Measurements from ENCODE around the gene THSD7A. TPM values are rescaled to one million over a fixed set of nuclear protein-coding genes. Genes with fewer than 3 reads are reported as not detected.

Gene THSD7A
- total and polyA plus RNA-seq, 9 of the 15 experiments (the other 6 are each of a cell fraction or from before 2014, with no cell fraction given), result 0.01 to 0.02 TPM; not detected in 7

DNA sequence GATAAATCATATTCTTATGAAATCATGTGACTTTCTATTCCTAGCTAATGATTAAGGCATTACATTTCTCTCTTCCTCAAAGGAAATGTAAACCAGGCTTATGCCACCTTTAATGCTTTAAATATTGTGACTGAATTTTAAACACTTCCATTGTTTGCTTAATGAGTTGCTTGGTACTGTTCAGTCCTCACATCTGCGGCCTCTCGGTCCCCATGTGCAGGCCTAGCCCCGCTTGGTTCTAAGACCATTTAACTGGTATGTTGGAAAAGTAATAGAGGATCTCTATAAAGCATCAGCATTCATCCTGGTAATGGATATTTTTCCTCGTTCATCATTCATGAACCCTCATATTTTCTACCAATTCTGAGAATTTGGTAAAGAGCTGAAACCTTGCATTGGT lies 27.4 kb downstream of the THSD7A start (continued):
- TF ChIP-seq, protein P1, sequence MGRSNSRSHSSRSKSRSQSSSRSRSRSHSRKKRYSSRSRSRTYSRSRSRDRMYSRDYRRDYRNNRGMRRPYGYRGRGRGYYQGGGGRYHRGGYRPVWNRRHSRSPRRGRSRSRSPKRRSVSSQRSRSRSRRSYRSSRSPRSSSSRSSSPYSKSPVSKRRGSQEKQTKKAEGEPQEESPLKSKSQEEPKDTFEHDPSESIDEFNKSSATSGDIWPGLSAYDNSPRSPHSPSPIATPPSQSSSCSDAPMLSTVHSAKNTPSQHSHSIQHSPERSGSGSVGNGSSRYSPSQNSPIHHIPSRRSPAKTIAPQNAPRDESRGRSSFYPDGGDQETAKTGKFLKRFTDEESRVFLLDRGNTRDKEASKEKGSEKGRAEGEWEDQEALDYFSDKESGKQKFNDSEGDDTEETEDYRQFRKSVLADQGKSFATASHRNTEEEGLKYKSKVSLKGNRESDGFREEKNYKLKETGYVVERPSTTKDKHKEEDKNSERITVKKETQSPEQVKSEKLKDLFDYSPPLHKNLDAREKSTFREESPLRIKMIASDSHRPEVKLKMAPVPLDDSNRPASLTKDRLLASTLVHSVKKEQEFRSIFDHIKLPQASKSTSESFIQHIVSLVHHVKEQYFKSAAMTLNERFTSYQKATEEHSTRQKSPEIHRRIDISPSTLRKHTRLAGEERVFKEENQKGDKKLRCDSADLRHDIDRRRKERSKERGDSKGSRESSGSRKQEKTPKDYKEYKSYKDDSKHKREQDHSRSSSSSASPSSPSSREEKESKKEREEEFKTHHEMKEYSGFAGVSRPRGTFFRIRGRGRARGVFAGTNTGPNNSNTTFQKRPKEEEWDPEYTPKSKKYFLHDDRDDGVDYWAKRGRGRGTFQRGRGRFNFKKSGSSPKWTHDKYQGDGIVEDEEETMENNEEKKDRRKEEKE (IDR thresholded peaks at IDR 0.05; ENCODE audit: borderline replicate concordance in 1 of 2, control insufficient read depth in 1 of 2, low read depth in 2 of 2, low read length in 1 of 2), result no peak
- TF ChIP-seq, protein P2, sequence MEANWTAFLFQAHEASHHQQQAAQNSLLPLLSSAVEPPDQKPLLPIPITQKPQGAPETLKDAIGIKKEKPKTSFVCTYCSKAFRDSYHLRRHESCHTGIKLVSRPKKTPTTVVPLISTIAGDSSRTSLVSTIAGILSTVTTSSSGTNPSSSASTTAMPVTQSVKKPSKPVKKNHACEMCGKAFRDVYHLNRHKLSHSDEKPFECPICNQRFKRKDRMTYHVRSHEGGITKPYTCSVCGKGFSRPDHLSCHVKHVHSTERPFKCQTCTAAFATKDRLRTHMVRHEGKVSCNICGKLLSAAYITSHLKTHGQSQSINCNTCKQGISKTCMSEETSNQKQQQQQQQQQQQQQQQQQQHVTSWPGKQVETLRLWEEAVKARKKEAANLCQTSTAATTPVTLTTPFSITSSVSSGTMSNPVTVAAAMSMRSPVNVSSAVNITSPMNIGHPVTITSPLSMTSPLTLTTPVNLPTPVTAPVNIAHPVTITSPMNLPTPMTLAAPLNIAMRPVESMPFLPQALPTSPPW (CRISPR knock-in tag; IDR thresholded peaks at IDR 0.05), result no peak
- no peak for TF ChIP-seq TAF7 (tag; IDR thresholded peaks at IDR 0.05)
- TF ChIP-seq, protein P3, sequence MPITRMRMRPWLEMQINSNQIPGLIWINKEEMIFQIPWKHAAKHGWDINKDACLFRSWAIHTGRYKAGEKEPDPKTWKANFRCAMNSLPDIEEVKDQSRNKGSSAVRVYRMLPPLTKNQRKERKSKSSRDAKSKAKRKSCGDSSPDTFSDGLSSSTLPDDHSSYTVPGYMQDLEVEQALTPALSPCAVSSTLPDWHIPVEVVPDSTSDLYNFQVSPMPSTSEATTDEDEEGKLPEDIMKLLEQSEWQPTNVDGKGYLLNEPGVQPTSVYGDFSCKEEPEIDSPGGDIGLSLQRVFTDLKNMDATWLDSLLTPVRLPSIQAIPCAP (CRISPR knock-in tag; IDR thresholded peaks at IDR 0.05; ENCODE audit: borderline replicate concordance), result no peak
- TF ChIP-seq, protein P4, sequence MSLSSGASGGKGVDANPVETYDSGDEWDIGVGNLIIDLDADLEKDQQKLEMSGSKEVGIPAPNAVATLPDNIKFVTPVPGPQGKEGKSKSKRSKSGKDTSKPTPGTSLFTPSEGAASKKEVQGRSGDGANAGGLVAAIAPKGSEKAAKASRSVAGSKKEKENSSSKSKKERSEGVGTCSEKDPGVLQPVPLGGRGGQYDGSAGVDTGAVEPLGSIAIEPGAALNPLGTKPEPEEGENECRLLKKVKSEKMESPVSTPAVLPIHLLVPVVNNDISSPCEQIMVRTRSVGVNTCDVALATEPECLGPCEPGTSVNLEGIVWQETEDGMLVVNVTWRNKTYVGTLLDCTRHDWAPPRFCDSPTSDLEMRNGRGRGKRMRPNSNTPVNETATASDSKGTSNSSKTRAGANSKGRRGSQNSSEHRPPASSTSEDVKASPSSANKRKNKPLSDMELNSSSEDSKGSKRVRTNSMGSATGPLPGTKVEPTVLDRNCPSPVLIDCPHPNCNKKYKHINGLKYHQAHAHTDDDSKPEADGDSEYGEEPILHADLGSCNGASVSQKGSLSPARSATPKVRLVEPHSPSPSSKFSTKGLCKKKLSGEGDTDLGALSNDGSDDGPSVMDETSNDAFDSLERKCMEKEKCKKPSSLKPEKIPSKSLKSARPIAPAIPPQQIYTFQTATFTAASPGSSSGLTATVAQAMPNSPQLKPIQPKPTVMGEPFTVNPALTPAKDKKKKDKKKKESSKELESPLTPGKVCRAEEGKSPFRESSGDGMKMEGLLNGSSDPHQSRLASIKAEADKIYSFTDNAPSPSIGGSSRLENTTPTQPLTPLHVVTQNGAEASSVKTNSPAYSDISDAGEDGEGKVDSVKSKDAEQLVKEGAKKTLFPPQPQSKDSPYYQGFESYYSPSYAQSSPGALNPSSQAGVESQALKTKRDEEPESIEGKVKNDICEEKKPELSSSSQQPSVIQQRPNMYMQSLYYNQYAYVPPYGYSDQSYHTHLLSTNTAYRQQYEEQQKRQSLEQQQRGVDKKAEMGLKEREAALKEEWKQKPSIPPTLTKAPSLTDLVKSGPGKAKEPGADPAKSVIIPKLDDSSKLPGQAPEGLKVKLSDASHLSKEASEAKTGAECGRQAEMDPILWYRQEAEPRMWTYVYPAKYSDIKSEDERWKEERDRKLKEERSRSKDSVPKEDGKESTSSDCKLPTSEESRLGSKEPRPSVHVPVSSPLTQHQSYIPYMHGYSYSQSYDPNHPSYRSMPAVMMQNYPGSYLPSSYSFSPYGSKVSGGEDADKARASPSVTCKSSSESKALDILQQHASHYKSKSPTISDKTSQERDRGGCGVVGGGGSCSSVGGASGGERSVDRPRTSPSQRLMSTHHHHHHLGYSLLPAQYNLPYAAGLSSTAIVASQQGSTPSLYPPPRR (CRISPR knock-in tag; IDR thresholded peaks at IDR 0.05; ENCODE audit: borderline replicate concordance), result no peak
